ENCODE measurements around the gene TBC1D19.

Gene TBC1D19

GRCh38 chr4:26785810-26786209 lies 201.9 kb downstream of the TBC1D19 start:
- DNase-seq: no peak

- DNase-seq: no peak
These were observed 203.0 kb downstream of the TBC1D19 start for GRCh38 chr4:26786916-26787315.

- DNase-seq: peak; percentile 45
These were observed 203.8 kb downstream of the TBC1D19 start for GRCh38 chr4:26787461-26788340.

GRCh38 chr4:26788341-26788733 lies 204.5 kb downstream of the TBC1D19 start:
- no peak for DNase-seq

GRCh38 chr4:26789208-26789607 lies 205.3 kb downstream of the TBC1D19 start:
- no peak for DNase-seq

- DNase-seq: no peak
These were observed 207.5 kb downstream of the TBC1D19 start for GRCh38 chr4:26791346-26791745.

GRCh38 chr4:26792639-26793038 lies 208.8 kb downstream of the TBC1D19 start:
- DNase-seq: no peak

GRCh38 chr4:26793735-26794134 lies 209.9 kb downstream of the TBC1D19 start:
- no peak for DNase-seq

- no peak for DNase-seq
These were observed 212.2 kb downstream of the TBC1D19 start for GRCh38 chr4:26796081-26796480.

- DNase-seq: no peak
These were observed 218.9 kb downstream of the TBC1D19 start for GRCh38 chr4:26802790-26803189.

GRCh38 chr4:26803211-26803861 lies 219.5 kb downstream of the TBC1D19 start:
- no peak for DNase-seq

GRCh38 chr4:26804451-26804850 lies 220.6 kb downstream of the TBC1D19 start:
- no peak for DNase-seq

- DNase-seq: no peak
These were observed 221.0 kb downstream of the TBC1D19 start for GRCh38 chr4:26804925-26805324.

Measured in activated naive CD4-positive, alpha-beta T cell treated with anti-CD3 and anti-CD28 coated beads, Interleukin-2, amount 50 U/mL, for 16 hours (primary cell).